NB4 (cell line): ENCODE results near the gene OR1I1.

Experiments
- DNase-seq: peaks from one replicate; pipeline ENCODE4 v3.0.0; 2010; ENCODE audit warnings: low read depth
- H3K4me3 ChIP-seq: one replicate; pipeline ENCODE4 v1.5.1; 2011; ENCODE audit warnings: mild to moderate bottlenecking, low read depth, low read length, moderate library complexity
- MYC ChIP-seq: IDR thresholded peaks from 2 replicates; pipeline ENCODE4 v1.6.1; 2011; ENCODE audit warnings: low read depth, low read length
- POLR2A ChIP-seq: IDR thresholded peaks from 2 replicates; pipeline ENCODE4 v1.6.1; 2011; ENCODE audit warnings: mild to moderate bottlenecking; ENCODE audit not compliant: insufficient read length; ENCODE audit errors: extremely low read depth
- TF ChIP-seq, protein P1 (sequence below): IDR thresholded peaks from 2 replicates; pipeline ENCODE4 v1.6.1; 2011; ENCODE audit warnings: low read depth, low read length
- TF ChIP-seq, protein P2 (sequence below): IDR thresholded peaks from one replicate; pipeline ENCODE4 v1.5.1; 2012; ENCODE audit warnings: low read depth, low read length

Gene OR1I1

DNA sequence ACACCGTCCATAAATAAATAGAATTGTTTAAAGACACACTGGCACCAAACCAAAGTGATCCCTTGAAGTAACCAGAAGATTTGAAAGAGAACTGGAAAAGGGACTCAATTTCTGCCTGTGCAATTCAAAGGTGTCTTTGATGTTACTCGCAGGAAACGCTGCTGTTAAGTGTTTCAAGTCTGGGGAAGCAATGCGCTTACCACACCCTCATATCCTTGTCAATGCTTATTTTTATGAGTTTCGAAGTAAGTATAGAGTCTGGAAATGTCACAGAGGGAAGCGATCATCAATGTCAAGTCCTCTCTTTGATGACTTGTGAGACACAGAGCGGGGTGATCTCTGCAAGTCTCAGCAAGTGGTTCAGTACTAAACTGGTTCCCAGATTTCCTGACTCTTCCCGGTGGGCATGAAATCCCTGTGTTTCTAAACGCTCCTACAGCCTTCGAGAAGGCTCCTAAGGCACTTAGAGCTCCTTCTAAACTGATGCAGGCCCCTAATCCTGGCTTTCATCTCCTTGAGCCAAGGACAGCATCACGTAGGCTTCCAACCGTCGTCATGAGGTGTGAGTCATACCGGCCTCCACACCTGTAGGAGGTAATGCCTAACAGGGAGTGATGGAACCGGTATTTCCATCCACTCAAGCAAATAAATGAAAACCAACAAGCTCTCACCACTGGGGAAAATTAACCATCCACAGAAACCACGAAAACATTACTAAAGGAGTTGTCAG lies 48.0 kb downstream of the OR1I1 start:
- DNase-seq = no peak
- TF ChIP-seq MYC (no peak), POLR2A (no peak)
- TF ChIP-seq, protein P1, sequence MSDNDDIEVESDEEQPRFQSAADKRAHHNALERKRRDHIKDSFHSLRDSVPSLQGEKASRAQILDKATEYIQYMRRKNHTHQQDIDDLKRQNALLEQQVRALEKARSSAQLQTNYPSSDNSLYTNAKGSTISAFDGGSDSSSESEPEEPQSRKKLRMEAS = no peak
- TF ChIP-seq, protein P2, sequence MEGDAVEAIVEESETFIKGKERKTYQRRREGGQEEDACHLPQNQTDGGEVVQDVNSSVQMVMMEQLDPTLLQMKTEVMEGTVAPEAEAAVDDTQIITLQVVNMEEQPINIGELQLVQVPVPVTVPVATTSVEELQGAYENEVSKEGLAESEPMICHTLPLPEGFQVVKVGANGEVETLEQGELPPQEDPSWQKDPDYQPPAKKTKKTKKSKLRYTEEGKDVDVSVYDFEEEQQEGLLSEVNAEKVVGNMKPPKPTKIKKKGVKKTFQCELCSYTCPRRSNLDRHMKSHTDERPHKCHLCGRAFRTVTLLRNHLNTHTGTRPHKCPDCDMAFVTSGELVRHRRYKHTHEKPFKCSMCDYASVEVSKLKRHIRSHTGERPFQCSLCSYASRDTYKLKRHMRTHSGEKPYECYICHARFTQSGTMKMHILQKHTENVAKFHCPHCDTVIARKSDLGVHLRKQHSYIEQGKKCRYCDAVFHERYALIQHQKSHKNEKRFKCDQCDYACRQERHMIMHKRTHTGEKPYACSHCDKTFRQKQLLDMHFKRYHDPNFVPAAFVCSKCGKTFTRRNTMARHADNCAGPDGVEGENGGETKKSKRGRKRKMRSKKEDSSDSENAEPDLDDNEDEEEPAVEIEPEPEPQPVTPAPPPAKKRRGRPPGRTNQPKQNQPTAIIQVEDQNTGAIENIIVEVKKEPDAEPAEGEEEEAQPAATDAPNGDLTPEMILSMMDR = no peak
- H3K4me3 ChIP-seq = no peak overlapping the region

DNA sequence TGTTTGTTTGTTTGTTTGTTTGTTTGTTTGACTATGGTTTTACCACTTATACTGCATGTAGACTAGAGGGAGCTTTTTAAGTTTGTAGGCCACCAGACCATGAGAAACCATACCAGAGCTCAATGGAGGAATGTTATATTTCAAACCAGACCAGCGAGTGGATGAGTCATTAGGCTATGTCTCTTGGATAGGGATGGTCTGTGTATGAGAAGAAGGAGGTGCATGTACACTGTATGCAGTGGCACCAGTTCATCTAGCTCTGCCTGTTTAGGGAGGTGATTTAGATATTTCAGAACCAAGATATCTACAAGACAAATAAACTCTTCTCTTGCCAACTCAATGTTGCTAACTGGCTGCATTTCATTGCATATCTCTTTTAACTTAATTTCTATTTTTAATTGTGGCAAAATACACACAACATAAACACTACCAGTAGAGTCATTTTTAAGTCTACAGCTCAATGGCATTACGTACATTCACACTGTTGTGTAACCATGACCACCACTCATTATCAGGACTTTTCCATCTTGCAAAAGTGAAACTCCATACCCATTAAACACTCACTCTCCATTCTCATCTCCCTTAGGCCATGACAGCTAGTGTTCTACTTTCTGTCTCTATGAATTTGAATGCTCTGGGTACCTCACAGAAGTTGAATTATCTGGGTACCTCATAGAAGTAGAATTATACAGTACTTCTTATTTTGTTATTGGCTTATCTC lies 54.4 kb downstream of the OR1I1 start:
- H3K4me3 ChIP-seq = no peak overlapping the region
- TF ChIP-seq MYC = no peak
- TF ChIP-seq POLR2A = no peak
- TF ChIP-seq, protein P2 = no peak
- DNase-seq = no peak

DNA sequence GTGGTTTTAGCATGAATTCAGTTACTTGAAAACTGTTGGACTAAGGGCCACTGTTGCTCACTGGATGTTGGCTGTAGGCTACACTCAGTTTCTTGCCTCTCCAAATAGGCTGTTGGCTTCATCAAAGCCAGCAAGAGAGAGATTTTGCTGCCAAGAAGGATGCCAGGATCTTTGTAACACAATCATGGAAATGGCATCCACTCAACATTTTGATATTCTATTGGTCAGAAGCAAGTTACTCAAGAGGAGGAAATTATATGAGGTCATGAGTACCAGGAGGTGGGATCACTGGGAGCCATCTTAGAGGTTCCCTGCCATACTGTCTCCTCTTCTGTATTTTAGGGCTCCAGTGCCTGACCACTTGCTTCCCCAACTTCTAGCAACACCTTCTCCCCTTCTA lies 55.8 kb downstream of the OR1I1 start:
- no peak for DNase-seq
- no peak for TF ChIP-seq MYC
- TF ChIP-seq, protein P2 = no peak
- TF ChIP-seq, protein P1 = no peak
- no peak for TF ChIP-seq POLR2A
- no peak overlapping the region for H3K4me3 ChIP-seq

- no peak overlapping the region for H3K4me3 ChIP-seq
- TF ChIP-seq, protein P2 = no peak
- no peak for TF ChIP-seq POLR2A
- TF ChIP-seq, protein P1 = no peak
- TF ChIP-seq MYC = no peak
- DNase-seq = no peak
Observed at GRCh38 chr19:15138427-15138826, 56.4 kb downstream of the OR1I1 start.

DNA sequence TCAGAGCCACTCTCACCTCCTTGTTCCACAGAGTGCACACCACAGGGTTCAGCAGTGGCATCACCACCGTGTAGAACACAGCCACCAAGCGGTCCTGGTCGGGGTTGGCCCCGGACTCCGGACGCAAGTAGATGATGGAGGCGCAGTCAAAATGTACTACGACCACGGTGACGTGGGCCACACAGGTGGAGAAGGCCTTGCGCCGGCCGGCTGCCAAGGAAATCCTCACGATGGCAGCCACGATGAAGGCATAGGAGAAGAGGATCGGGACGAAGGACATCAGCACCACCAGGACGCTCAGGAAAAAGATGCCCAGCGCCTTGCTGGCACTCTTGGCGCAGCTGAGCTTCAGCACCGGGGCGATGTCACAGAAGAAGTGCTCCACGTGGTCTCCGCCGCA lies 59.1 kb downstream of the OR1I1 start:
- TF ChIP-seq POLR2A (no peak), MYC (no peak)
- TF ChIP-seq, protein P1 = no peak
- TF ChIP-seq, protein P2 = no peak
- no peak for DNase-seq
- H3K4me3 ChIP-seq = no peak overlapping the region
